GM18508 (cell line): Measurements from ENCODE around the gene NAALADL2.

Source experiments
- ATAC-seq: cut with Tn5 transposase; IDR thresholded peaks from one replicate; pipeline ENCODE4 v1.9.1; 2021; ENCODE audit warnings: moderate number of reproducible peaks; ENCODE audit not compliant: insufficient read depth, unreplicated experiment

The NAALADL2 gene

DNA sequence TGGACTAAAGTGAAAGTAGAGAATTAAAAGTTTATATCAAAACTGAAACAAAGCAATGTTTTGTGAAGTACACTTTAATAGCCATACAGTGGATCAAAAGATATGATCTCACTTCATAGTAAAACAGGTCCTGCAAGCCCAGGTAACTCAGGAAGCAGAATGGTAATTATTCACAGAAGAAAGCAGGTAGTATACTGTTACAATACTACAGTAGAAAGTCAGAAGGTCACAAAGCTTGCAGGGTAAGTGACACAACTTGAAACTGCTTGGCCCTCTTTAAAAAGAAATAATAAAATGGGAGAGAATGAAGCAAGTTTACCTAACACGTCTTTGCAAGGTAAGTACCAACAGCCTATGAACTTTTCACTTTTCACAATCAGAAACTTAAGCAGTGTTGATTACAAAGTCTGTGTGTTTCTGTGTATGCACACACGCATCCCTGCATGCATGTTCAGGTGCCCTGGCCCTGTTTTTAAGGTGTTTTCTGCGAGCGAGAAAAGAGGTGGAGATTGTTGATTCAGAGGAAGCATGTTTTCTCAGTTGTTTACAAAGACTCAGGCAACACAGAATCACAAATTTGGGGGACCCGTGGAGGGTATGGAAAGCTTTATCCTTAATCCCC is at the start of gene NAALADL2:
Gene NAALADL2, plus strand, starts transcription at position 221 of the 622 bp plus-strand sequence.
- no peak for ATAC-seq

DNA sequence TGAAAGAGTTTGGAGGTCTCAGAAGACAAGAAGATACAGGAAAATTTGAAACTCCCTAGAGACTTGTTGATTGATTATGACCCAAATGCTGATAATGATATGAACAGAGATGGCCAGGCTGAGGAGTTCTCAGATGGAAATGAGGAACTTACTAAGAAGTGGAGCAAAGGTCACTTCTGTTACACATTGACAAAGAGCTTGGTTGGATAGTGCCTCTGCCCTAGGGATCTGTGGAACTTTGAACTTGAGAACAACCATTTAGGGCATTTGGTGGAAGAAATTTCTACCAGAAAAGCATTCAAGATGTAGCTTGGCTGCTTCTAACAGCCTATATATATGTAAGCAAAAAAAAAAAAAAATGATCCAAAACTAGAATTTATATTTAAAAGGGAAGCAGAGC is 48.9 kb upstream of the NAALADL2 start:
- no peak for ATAC-seq

DNA sequence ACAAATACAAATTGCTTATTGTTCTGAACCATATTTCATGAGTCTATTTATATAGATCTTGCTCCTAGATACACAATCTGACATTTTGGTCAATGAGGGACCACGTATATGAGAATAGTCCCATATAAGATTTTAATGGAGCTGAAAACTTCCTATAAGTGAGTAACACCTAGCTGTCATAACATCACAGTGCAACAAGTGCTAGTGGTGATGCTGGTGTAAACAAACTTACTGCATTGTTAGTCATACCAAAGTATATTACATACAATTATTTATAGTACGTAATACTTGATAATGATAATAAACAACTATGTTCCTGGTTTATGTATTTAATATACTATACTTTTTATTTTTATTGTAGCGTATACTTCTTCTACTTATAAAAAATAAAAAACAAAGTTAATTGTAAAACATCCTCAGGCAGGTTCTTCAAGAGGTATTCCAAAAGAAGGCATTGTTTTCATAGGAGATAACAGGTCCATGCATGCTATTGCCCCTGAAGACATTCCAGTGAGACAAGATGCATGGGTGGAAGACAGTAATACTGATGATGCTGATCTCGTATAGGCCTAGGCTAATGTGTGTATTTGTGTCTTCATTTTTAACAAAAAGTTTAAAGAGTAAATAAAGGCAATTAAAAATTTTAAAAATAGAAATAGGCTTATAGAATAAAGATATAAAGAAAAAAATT is 46.8 kb upstream of the NAALADL2 start:
- no peak for ATAC-seq

DNA sequence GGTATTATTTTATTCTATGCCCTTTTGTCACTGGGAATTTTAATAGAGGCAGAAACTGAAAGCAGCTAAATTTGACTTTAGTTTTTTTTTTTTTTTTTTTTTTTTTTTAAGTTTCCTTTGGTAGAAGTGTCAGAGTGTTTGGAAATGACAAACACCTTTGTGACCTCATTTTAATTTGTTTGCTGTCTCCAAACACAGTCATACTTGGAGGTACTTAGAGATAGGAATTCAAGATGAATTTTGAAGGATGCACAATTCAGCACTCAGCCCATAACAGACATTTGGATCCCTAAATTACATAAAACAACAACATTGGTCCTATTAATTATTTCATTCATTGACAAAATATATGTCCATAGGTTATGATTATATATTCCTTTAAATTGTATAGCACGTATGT is 43.4 kb upstream of the NAALADL2 start:
- no peak for ATAC-seq

DNA sequence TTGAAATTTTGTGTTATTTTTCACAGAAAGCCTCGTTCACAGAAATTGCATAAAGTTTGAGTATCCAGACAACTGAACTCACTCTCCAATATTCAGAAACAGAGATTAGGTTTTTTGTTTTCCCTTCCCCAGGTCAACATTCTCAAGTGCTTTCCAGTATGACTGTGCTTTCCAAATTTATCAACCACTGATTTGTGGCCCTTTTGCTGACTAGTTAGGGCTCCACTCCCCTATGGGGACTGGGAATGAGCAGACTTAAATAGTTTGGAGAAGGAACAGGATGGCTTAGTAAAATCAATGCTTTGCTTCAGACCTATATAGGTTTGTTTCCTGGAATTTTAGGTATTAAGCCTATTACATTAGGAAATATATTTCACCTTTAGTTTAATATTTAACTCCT is 38.2 kb upstream of the NAALADL2 start:
- ATAC-seq: no peak

DNA sequence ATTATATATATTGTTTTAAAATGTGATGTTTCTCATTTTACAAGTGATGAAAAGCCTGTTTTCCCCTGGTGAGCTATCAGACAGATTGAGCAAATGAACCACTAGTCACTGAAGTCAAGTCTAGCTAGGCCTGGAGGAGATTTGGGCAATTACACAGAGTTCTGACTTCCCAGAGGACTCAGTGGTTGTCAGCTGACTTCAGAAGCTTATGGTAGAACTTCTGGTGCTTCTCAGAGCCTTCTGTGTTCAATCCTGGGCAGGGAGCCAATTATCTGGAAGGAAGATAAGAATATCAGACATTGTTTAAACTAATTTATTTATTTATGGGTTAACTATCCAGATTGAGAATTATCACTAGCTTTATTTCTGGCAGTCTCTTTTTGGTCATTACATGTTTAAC is 37.7 kb upstream of the NAALADL2 start:
- ATAC-seq: no peak

DNA sequence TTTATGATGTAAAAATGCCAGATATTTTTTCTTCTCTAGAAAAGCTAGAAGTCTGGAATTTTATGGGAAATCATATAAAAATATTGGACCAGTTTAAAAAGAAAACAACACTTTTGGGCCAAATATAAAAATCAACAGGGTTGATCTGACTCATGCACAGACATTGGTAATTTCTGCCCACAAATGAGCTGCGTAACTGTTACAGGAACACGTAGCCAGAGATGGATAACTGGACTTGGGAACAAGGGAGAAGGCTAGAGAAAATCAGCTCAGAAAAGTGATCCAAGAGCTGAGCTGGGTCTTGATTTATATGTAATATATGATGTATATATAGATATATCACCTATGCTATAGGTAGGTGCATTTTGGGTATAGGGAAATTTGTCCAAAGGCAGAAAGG is 36.8 kb upstream of the NAALADL2 start:
- ATAC-seq: no peak

DNA sequence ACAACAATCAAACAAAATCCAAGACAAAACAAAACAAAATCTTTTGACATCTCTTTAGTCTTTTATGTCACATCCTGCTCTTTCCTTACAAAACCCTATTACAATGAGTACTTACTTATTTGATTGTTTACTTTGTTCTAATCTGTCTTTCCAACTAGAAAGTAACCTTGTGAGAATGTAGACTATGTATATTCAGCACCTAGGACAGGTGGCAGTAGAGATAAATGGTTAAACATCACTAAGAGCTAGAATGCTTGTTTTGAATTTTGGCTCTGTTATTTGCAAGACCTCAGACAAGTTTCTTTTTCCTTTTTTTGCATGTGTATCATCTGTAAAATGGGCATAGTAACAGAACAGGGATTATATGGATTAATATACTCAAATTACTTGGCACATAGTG is 33.1 kb upstream of the NAALADL2 start:
- no peak for ATAC-seq

DNA sequence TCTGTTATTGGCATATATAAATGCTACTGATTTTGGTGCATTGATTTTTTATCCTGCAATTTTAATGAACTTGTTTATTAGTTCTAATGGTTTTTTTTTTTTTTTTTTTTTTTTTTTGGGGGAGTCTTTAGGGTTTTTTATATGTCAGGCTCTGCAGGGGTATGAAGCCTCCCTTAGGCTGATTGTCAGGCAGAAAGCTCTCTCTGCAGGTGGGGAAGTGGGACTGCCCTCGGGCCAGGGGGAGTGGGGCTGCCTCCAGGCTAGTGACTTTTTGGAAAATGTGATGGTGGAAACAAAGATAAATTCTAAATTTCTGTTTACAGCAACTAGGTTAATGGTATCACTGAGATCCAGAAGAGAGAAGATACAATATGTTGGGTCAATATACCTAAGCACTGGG is 14.4 kb upstream of the NAALADL2 start:
- no peak for ATAC-seq

DNA sequence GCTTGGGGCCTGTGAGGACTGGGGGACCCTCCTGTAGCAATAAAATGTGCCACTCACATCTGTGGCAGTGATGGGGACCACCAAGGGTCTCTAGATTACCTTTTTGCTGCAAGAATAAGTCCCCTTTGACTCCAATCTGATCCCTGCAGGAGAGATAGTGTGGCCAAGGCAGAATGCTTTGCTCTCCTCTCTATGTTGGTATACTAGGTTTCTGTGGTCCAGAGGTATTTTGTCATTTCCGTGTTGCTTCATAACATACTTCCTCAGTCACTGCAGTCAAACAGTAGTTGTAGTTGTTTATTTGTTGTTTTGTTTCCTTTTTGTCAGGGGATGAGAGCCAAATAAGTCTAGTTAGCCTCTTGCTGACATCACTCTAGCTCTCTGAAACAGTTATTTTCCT is 13.1 kb upstream of the NAALADL2 start:
- ATAC-seq: no peak

DNA sequence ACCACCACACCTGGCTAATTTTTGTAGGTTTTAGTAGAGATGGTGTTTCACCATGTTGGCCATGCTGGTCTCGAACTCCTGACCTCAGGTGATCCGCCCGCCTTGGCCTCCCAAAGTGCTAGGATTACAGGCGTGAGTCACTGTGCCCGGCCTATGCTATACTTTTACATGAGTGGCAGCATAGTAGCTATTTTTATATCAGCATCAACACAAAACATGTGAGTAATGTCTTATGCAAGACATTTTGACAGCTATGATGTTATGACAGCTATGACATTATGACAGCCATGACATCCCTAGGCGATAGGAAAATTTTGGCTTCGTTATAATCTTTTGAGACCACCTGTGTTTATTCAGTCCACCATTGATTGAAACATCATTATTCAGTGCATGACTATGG is 4.1 kb upstream of the NAALADL2 start:
- ATAC-seq: no peak

DNA sequence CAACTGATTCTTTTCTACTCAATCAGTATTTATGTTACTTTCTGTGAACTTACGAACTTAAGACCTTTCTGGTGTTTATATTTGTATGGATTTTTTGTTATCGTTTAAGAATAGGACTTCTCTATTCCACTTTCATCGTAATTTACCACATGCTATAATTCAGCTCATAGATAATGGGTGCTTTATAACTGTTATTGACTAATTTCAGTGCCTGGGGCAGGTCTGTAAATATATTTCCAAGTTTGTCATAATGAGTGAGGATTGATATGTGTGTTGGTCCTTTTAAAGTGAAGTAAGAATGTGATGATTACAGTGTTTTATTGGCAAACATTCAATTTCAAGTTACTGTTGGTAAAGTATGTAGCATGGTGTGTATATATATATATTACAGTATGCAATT is 1.8 kb upstream of the NAALADL2 start:
- ATAC-seq: no peak

DNA sequence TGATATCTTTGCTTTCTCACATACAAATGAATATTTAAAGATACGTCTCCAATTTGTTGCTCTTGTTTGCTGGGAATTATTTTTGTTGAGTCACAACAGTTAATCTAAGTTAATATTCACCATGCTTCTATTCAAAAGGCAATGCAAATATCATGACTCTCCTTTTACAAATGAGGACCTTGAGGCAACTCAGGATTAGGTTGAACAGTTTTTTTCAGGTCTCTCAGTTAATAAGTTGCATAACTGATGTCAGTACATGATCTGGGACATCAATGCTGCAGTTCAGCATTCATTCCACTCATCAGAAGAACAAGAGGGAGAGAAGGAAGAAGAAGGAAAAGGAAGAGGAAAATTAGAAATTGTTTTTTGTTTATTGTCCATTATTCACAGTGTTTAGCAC is 781 bp upstream of the NAALADL2 start:
- no peak for ATAC-seq

DNA sequence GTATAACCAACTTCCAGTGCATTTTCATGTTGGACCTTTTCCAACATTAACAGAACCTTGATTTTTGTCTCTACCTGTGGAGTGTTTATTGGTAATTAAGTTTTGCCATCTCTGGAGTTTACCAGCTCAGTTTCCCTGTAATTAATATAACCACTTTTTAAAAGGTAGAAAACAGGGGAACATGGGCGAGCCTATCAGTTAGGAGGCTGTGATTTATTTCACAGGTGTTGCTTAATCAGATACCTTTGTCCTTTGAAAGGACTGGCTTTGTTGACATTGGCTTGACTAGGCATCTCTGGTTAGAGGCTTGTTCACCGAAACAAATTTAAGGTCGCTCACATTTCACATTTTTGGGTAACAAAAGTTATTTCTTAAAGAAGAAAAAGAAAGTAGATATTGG is 622 bp downstream of the NAALADL2 start:
- no peak for ATAC-seq

DNA sequence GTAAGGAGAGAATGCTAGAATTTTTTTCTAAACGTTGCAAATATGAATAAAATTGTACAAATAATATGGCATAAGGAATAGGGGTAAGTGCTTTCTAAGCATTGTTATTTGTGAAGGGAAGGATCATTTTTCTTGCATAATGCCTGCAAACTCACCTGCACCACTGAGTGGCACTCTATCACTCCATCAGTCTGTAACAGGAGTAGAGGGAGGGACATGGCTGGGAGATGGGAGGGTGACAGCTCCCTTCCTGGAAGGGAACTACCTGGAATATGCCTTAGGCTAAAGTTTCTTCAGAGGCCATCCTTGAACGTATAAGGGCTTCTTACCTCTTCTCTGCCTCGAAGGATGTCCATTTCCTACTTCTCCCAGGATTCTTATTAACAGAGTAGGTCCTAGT is 3.0 kb downstream of the NAALADL2 start:
- no peak for ATAC-seq

DNA sequence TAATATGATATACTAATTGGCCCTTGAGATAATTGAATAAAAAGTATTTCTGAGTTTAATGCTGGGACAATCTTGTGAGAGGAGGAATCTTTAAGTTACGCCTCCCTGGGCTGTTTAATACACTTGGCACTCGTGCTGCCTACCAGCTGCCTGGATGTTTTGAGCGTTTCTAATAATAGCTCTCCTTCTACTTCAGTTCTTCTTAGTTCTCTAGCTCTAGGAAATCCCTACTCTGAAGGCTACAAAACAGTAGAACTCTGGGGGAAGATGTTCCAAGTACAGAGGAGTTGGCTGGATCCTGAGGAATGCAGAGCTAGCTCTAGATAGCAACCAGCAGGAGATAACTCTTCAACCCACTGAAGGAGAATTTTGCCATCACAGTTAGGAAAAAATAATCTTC is 3.5 kb downstream of the NAALADL2 start:
- no peak for ATAC-seq

DNA sequence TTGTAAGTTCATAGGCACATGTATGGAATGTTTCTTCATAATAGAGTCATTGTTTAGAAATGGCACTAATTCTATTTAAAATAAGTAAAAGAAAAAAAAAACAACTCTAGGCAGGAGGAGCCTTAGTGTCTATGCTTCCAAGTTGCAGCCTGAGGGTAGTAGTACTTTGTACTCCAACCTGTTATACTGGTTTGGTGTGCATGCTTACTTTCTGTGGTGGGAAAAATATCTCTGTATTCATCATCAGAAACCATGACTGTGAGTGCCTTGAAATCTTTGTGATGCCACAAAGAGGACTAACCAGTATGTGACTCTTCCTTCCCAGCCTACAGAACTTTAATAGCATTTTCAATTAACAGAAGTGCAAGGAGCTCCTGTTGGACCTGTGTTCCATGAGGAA is 4.4 kb downstream of the NAALADL2 start:
- no peak for ATAC-seq

DNA sequence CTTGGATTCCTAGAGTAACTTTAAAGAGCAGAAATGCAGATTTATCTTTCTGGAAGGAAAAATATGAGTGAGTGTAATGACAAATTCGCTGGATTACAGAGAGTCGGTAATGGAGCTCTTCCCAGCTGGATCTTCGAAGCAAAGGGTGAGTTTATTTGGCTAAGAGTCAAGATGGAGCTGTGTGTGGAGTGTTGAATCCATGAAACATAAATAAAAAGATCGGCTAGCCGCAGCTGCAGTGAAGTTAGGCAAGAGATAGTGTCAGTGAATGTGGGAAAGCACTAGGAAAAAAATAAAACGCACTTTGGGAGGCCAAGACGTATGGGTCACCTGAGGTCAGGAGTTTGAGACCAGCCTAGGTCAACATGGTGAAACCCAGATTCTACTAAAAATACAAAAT is 10.3 kb downstream of the NAALADL2 start:
- ATAC-seq: no peak

DNA sequence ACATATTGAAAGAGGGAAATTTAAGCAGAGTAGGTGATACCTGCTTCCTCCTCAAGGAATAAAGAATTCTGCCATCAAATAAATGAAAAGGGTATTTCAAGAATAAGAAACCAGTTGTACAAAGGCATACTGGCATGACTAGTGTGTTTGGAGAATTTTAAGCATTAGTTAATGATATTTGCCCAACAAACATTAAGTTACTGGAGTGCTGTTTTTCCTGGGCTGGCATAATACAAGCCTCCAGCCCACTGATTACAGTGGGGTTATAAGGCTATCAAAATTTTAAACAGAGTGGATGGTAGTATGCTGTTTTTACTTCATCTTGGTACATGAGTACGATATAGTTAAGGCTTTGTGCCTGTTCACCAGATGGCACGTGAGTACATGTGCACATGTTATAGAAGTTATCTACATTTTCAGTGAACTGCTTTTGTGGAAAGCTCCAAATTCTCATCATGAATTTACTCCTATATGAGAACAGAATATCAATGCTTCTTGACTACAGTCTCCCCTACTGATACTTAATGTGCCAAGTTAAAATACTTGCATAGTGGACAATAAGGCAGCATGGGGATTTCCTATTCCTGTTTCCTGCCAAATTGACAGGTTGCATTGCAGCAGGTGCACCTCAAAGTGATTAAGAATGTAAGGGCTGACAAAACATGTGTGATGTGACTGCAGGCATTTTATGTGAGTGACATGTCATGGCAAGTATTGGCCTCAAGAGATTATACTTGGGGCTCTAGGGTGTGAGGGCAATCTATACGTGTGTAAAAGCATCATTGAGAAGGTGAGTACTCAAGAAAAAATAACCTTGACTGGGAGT is 14.9 kb downstream of the NAALADL2 start:
- ATAC-seq: no peak

DNA sequence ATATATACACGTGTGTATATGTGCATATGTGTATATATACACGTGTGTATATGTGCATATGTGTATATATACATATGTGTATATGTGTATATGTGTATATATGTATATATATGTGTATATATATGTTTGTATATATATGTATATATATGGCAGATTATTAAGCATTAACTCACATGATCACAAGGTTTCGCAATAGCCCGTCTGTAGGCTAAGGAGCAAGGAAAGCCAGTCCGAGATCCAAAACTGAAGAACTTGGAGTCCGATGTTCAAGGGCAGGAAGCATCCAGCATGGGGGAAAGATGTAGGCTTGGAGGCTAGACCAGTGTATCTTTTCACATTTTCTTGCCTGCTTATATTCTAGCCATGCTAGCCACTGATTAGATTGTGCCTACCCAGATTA is 23.7 kb downstream of the NAALADL2 start:
- ATAC-seq: no peak

DNA sequence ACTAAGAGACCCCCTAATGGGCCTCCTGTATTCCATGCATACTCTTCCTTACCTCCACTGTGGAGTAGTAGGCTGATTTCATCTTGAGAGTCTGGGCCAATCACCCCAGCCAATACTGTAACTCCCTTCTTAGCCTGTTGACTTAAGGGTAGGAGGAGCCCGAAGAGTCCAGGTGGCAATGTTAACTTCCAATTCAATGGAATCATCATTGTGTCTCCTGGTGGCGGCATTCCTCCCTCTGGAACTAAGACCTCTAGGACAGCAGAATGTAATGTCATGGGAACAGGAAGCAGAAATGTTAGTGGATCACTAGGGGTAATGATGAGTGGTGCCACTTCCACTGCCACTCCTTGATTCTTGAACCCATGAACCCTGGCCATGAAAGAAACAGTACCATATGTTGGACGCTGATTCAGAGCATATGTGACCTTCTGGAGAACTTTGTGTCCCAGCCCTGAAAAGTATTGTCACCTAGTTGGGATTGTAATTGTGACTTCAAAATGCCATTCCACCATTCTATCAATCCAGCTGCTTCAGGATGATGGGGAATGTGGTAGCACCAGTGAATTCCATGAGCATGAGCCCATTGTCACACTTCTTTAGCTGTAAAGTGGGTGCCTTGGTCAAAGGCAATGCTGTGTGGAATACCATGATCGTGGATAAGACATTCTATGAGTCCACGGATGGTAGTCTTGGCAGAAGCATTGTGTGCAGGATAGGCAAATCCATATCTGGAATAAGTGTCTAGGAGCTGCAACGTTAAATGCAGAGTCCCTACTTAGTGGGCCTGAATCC is 24.9 kb downstream of the NAALADL2 start:
- no peak for ATAC-seq
